ENCODE data around the gene GATAD1. TPM values are rescaled to one million over a fixed set of nuclear protein-coding genes. Genes with fewer than 3 reads are reported as not detected.
"Not testable (repeated sequence)": the region's sequence is repeated elsewhere in the genome, so short reads cannot be mapped to it uniquely, and the experiment has no call there.

Gene GATAD1
- total RNA-seq, 3 donors from 2014 or later, result 42.6 to 74.9 (median 51.5) TPM

DNA sequence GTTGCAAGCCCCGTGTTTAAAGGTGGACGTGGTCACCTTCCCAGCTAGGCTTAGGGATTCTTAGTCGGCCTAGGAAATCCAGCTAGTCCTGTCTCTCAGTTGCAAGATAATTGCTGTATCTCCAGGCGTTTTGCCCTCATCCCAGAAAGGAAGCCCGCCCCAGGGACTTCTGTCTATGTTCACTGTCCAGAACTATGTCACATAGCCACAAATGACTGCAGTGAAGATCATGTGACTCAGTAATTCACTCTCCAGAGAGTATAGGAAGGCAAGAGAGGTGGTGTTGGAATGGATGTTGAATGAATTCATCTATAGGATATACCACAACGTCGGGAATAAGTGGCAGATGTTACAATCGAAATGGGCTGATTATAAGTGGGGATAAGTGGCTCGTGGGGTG is 30.8 kb downstream of the GATAD1 start:
- H3K9me3 ChIP-seq, result no peaks in the 10 kb centered on the region
- H3K27ac ChIP-seq, result no peak overlapping the region
- H3K4me1 ChIP-seq, result no peaks in the 10 kb centered on the region
- TF ChIP-seq POLR2A (IDR thresholded peaks at IDR 0.05) (no peak), CTCF (IDR thresholded peaks at IDR 0.05) (no peak), POLR2AphosphoS5 (IDR thresholded peaks at IDR 0.05) (no peak)
- no peak overlapping the region for H3K4me3 ChIP-seq
- DNase-seq (ENCODE audit: low spot score in 2 of 2), result no peak
- no peaks in the 10 kb centered on the region for H3K36me3 ChIP-seq
- no peaks in the 10 kb centered on the region for H3K27me3 ChIP-seq
- intact Hi-C loops (cut with DNase I; ENCODE audit: low total_unique reads), result no loop called here

GRCh38 chr7:92478711-92479110 is 31.4 kb downstream of the GATAD1 start:
- Histone ChIP-seq H3K27ac (no peak overlapping the region), H3K4me1 (no peaks in the 10 kb centered on the region), H3K9me3 (no peaks in the 10 kb centered on the region), H3K4me3 (no peak overlapping the region), H3K36me3 (no peaks in the 10 kb centered on the region), H3K27me3 (no peaks in the 10 kb centered on the region)
- no peak for DNase-seq (ENCODE audit: low spot score in 2 of 2)
- intact Hi-C loops (cut with DNase I; ENCODE audit: low total_unique reads), result no loop called here
- TF ChIP-seq POLR2AphosphoS5 (IDR thresholded peaks at IDR 0.05) (no peak), CTCF (IDR thresholded peaks at IDR 0.05) (no peak), POLR2A (IDR thresholded peaks at IDR 0.05) (no peak)

GRCh38 chr7:92479146-92479545 is 31.9 kb downstream of the GATAD1 start:
- H3K9me3 ChIP-seq; H3K27ac ChIP-seq; DNase-seq (ENCODE audit: low spot score in 2 of 2); H3K4me3 ChIP-seq; H3K4me1 ChIP-seq; H3K27me3 ChIP-seq; intact Hi-C loops (cut with DNase I; ENCODE audit: low total_unique reads); H3K36me3 ChIP-seq: not testable (repeated sequence)

GRCh38 chr7:92483624-92484023 is 36.3 kb downstream of the GATAD1 start:
- H3K27me3 ChIP-seq; H3K4me1 ChIP-seq; H3K27ac ChIP-seq; DNase-seq (ENCODE audit: low spot score in 2 of 2); H3K36me3 ChIP-seq; intact Hi-C loops (cut with DNase I; ENCODE audit: low total_unique reads); H3K9me3 ChIP-seq; H3K4me3 ChIP-seq: not testable (repeated sequence)

GRCh38 chr7:92484226-92484625 is 36.9 kb downstream of the GATAD1 start:
- H3K9me3 ChIP-seq; H3K4me1 ChIP-seq; H3K36me3 ChIP-seq; H3K27ac ChIP-seq; intact Hi-C loops (cut with DNase I; ENCODE audit: low total_unique reads); DNase-seq (ENCODE audit: low spot score in 2 of 2); H3K27me3 ChIP-seq; H3K4me3 ChIP-seq: not testable (repeated sequence)

GRCh38 chr7:92485267-92485892 is 38.1 kb downstream of the GATAD1 start:
- H3K27ac ChIP-seq, result no peak overlapping the region
- no peak for DNase-seq (ENCODE audit: low spot score in 2 of 2)
- intact Hi-C loops (cut with DNase I; ENCODE audit: low total_unique reads), result no loop called here
- no peaks in the 10 kb centered on the region for H3K4me1 ChIP-seq
- no peaks in the 10 kb centered on the region for H3K9me3 ChIP-seq
- peaks cover 8% of the 10 kb centered on the region for H3K36me3 ChIP-seq
- no peak overlapping the region for H3K4me3 ChIP-seq
- H3K27me3 ChIP-seq, result no peaks in the 10 kb centered on the region
- TF ChIP-seq POLR2A (IDR thresholded peaks at IDR 0.05), result no peak
- TF ChIP-seq CTCF (IDR thresholded peaks at IDR 0.05), result no peak
- TF ChIP-seq POLR2AphosphoS5 (IDR thresholded peaks at IDR 0.05), result no peak

- no peaks in the 10 kb centered on the region for H3K27me3 ChIP-seq
- intact Hi-C loops (cut with DNase I; ENCODE audit: low total_unique reads), result no loop called here
- TF ChIP-seq POLR2AphosphoS5 (IDR thresholded peaks at IDR 0.05) (no peak), CTCF (IDR thresholded peaks at IDR 0.05) (no peak), POLR2A (IDR thresholded peaks at IDR 0.05) (no peak)
- no peaks in the 10 kb centered on the region for H3K9me3 ChIP-seq
- H3K4me3 ChIP-seq, result no peak overlapping the region
- DNase-seq (ENCODE audit: low spot score in 2 of 2), result no peak
- peaks cover 8% of the 10 kb centered on the region for H3K36me3 ChIP-seq
- H3K27ac ChIP-seq, result no peak overlapping the region
- no peaks in the 10 kb centered on the region for H3K4me1 ChIP-seq
Observed at GRCh38 chr7:92485974-92486373, 38.7 kb downstream of the GATAD1 start.
